Panc1 (cell line): ENCODE measurements around the gene FBLN1.

Source experiments
- CTCF ChIP-seq: fragments of 450-650 bp; IDR thresholded peaks from 2 replicates; pipeline ENCODE4 v1.5.1; 2017; ENCODE audit warnings: mild to moderate bottlenecking
- POLR2AphosphoS5 ChIP-seq: IDR thresholded peaks from 2 replicates; pipeline ENCODE4 v1.6.1; 2012; ENCODE audit warnings: mild to moderate bottlenecking, low read depth, low read length, moderate library complexity
- REST ChIP-seq, 2 experiments: IDR thresholded peaks; 2 replicates each; pipeline ENCODE4 v1.6.1; 2011 to 2012; ENCODE audit warnings: low read depth in 2 of 2, control low read depth in 1 of 2, low read length in 1 of 2, mild to moderate bottlenecking in 1 of 2, moderate library complexity in 1 of 2; ENCODE audit not compliant: insufficient read depth in 1 of 2

- TF ChIP-seq CTCF (no peak), POLR2AphosphoS5 (no peak), REST (IDR thresholded peaks at IDR 0.05; ENCODE audit: insufficient read depth in 1 of 2, low read depth in 2 of 2, low read length in 1 of 2) (no peak)
Measured at GRCh38 chr22:45575607-45576272, 73.1 kb downstream of the FBLN1 start.
